GM21447 (cell line): ENCODE data around the gene KCP.
"Not testable (repeated sequence)": the region's sequence is repeated elsewhere in the genome, so short reads cannot be mapped to it uniquely, and the experiment has no call there.

ENCODE experiments used
- ATAC-seq: cut with Tn5 transposase; IDR thresholded peaks from one replicate; pipeline ENCODE4 v1.9.1; 2021; ENCODE audit not compliant: unreplicated experiment

The KCP gene

GRCh38 chr7:128910569-128910945 is at the start of gene KCP:
KCP (minus strand) TSS chr7:128910709; CDS start chr7:128910676, 33 bp downstream.
- no peak for ATAC-seq

DNA sequence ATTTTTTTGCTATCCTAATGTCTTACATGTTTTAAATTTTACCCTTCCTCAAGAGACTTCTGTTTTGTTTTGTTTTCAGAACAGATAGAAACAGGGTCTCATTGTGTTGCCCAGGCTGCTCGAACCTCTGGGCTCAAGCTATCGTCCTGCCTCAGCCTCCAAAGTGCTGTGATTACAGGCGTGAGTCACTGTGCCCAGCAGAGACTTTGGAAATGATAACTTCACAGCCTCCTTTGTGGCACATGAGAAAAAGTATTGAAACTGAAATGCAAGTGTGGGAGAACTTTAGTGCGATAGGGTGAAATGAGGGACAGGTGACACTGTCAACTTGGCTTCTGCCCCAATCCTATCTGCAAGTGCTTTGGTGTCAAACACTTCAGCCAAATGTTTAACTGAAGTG is 48.8 kb upstream of the KCP start:
- ATAC-seq, result no peak

DNA sequence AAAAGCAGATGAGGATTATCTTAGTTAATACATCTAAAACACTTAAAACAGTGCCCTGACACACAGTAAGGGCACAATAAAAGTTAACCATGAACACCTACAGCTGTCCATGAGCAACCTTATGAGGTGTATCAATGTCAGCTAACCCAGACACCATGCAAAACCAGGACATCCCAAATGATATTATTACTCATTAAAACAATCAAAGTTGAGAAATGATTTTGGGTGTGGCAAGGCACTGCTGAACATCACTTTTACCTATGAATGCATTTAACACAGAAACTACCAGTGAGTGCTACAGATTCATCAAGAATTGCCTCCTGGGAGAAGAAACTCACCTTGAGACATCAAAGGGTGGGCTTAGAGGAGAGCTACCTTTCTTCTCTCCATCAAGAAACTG is 45.5 kb upstream of the KCP start:
- ATAC-seq, result no peak

- ATAC-seq, result peak; percentile 72
Measured at GRCh38 chr7:128954830-128955802, 44.6 kb upstream of the KCP start.

DNA sequence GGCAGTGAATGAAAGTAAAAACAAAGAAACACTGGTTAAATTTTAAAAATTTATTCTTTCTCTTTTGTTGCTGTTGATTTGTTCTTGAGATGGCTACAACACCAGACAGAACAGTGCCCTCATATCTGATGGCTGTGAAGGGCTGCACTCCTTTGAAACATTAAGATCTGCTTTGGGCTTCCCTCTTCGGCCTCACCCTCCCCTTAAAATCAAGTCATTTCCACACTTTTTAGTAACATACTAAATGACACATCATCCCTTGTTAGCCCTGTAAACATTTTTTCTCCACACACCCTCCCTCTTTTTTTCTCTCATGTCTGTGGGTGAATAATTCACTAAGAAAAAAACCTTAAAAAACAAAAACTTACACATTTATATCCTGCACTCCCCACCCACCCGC is 43.6 kb upstream of the KCP start:
- ATAC-seq, result no peak

DNA sequence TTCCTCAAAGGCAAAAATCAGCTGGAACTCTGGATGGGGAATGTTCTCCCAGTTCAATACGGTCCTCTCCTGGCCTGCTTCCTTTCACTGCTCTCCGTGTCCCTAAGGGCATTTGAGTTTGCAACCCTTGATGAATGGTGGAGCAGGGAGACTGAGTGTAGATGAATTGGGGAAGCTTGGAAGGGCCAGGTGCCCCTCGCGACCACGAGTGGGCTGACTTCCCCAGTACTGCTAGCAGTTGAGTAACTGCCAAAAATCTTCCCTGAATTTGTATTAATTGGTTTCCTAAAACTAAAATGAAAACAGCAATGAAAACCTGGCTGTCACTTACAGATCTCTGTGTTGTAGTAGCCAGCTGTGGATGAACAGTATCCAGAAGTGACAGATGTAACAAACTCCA is 40.8 kb upstream of the KCP start:
- ATAC-seq, result no peak

- no peak for ATAC-seq
Measured at GRCh38 chr7:128948976-128949760, 38.7 kb upstream of the KCP start.

DNA sequence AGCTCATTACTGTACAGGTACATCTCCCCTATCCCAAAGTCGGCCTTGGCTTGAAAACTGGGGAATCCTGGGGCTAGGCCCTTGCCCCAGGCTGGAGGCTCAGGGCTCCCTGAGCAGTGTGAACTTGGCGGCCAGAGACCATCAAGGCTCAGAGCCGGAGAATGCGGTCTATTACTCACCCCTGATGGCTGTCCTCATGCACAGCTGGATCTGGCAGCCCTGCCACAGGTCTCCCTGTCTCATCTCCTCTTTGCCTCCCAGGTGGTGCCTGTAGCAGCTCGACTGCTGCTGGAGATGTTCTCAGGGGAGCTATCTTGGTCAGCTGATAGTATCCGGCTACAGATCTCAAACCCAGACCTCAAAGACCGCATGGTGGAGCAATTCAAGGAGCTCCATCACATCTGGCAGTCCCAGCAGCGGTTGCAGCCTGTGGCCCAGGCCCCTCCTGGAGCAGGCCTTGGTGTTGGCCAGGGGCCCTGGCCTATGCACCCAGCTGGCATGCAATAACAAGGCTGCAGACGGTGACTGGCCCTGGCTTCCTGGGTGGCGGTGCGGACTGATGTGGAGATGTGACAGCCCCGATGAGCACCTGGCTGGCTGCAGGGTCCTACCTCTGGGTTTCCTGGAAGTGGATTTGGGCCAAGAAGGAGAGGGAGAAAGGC is 37.9 kb upstream of the KCP start:
- ATAC-seq, result no peak

- no peak for ATAC-seq
Measured at GRCh38 chr7:128947854-128948253, 37.3 kb upstream of the KCP start.

DNA sequence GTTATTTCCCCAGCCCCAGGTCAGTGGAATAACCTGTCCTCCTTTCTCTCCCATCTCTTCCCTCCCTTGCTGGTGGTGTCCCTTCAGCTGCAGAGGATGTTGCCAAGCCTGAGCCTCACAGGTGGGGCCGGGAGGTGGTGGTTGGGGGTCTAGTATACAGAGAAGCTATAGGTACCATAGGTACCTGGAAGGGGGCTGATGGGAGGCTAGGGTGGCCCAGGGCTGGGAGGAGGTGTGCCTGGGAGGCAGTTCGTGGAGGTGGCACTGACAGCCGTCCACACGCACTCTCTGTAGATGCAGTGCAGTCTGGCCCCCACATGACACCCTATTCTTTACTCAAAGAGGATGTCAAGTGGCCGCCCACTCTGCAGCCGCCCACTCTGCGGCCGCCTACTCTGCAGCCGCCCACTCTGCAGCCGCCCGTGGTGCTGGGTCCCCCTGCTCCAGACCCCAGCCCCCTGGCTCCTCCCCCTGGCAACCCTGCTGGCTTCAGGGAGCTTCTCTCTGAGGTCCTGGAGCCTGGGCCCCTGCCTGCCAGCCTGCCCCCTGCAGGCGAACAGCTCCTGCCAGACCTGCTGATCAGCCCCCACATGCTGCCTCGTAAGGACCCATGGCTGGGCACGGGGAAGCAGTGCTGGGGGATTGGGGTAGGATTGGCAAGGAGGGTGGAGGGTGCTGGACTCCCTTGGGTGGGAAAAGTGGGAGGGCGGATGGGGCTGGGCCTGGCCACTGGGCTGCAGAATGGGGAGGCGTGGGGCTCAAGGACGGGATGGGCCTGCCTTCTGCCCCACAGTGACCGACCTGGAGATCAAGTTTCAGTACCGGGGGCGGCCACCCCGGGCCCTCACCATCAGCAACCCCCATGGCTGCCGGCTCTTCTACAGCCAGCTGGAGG is 36.7 kb upstream of the KCP start:
- ATAC-seq, result no peak

DNA sequence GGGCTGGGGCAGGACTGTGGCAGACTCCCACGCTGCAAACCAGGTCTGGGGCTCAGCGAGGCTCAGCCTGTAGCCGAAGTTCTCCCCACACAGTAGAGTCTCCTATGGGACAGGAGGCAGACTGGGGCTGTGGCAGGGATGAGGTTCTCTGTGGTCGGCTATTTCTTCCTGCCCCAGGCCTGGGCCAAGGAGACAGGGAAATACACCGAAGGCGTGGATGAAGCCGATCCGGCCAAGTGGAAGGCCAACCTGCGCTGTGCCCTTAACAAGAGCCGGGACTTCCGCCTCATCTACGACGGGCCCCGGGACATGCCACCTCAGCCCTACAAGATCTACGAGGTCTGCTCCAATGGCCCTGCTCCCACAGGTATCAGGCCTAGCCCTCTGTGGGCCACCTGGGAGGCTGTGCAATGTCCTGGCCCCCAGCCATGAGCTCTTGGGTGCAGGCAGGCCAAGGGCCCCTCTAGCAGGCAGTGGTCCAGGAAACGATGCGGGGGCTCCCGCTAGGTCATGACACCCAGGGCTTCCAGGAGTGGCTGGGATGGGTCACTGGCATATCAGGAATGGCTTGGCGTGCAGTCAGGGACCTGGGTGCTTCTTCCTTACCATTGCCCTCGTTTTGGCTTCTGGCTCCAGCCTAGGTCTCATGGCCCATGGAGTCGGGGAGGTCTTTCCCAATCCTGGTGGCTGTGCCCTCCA is 35.3 kb upstream of the KCP start:
- ATAC-seq, result no peak

DNA sequence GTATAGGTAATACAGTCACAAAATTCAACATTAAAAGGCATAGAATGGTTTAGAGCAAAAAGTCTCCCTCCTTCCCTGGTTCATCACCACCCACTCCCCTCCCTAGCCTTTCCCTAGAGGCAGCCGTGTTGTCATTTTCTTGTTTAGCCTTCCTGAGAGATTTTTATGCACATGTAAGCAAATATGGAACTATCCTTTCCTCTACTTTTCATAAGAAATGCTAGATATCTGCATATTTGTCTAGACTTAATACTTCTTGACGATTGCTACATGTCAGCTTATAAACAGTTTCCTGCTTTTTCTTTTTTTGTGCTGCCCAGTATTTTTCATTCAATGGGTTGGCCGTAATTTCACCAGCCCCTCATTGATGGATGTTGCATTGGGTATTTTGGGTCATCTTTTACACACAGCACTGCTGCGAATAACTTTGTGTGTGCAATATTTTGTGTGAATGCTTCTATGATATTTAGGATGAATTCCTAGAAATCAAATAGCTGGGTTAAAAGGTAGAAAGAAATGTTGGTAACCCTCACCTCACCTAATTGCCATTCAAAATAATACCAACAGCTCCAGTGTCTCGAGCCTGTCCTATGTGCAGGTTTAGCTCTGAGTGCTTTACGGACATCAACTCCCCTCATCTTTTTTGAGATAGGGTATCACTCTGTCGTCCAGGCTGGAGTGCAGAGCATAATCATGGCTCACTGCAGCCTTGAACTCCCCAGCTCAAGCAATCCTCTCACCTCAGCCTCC is 34.2 kb upstream of the KCP start:
- ATAC-seq, result no peak

- not testable (repeated sequence) for ATAC-seq
Measured at GRCh38 chr7:128943251-128943650, 32.7 kb upstream of the KCP start.

GRCh38 chr7:128941946-128942526 is 31.5 kb upstream of the KCP start:
- ATAC-seq, result no peak

DNA sequence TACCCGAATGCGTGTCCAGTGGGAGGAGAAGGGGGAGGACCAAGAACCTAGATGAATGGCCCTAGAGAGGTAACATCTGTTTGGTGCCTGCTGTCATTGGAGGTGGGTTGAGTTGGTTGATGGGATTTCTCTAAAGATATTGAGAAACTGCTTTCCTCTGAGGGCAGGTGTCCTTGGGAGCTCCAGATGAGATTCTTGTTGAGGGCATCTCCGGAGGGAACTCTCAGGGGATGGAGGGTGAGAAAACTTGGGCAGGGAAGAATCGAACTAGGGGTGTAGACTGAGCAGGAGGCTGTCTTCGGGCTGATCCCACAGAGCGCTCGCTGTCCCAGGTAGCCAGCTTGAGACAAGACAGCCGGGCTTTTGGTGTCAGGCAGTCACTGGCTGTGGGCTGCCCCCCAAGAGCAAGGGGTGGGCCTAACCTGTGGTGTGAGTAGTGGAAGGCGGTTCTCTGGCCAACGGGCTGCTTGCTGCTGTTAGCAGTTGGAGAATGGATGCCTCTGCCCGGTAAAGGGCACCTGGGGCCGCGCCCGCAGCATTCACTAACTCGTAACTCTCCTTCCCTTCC is 30.9 kb upstream of the KCP start:
- ATAC-seq, result no peak

- ATAC-seq, result peak; percentile 50
Measured at GRCh38 chr7:128940494-128941322, 30.2 kb upstream of the KCP start.

- peak; percentile 22 for ATAC-seq
Measured at GRCh38 chr7:128939861-128940410, 29.4 kb upstream of the KCP start.
